ENCODE measurements around the gene MRPL17. TPM values are rescaled to one million over a fixed set of nuclear protein-coding genes. Genes with fewer than 3 reads are reported as not detected.

Gene MRPL17
- total RNA-seq, 2 experiments from 2014 or later, result 50.9 to 51.4 TPM

- Mint-ChIP-seq H3K9me3 (peaks cover 1% of the 10 kb centered on the region), H3K4me3 (peak overlapping the region; percentile 47), H3K27ac (peak overlapping the region; percentile 64), H3K27me3 (no peaks in the 10 kb centered on the region), H3K36me3 (peaks cover 13% of the 10 kb centered on the region), H3K4me1 (peaks cover 44% of the 10 kb centered on the region)
- POLR2A ChIA-PET, result interaction anchor here (1.1 to 2.5 kb wide), 3 partner anchors 9 to 62 kb away, joined by 3 to 17 read pairs (median 4); partner anchors contain the start of genes MRPL17 and TAF10
- DNase-seq (no peak), ATAC-seq (ENCODE audit: low read depth) (peak; percentile 30)
Observed at GRCh38 chr11:6674219-6674597, 8.9 kb downstream of the MRPL17 start.

DNA sequence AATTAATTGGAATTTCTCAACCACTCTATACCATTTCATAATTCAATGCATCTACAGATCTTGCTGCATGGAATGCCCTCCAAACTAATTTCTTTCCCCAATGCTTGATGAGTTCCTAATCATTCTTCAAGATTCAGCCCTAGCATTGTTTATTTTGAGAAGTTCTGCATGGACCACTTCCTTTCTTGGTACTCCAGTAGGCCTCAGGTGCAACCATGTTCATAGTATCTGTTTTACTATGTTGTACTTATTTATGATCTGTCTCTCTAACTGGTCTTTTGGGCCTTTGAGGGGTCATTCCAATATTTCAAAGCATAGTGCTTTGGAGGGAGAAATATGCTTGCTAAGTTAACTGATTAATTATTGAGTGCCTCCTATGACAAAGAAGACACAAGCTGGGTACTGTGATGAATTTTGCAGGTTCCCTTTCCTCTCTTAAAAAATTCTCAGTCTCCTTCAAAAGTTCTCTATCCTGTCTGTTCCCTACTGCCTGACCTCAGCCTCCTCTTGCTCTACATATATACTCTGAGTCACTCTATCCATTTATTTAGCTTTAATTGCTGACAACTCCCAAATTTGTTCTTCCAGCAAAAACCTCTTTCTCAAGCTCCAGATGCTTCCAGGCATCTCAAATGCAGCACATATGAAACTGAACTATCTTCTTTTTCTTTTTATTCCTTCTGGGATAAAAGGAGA, 9.5 kb downstream of the MRPL17 start:
- no peaks in the 10 kb centered on the region for H3K27me3 Mint-ChIP-seq
- POLR2A ChIA-PET, result interaction anchor here (1.4 to 2.5 kb wide), 3 partner anchors 9 to 62 kb away, joined by 3 to 17 read pairs (median 14); partner anchors contain the start of genes MRPL17 and TAF10
- peaks cover 11% of the 10 kb centered on the region for H3K36me3 Mint-ChIP-seq
- H3K4me1 Mint-ChIP-seq, result peaks cover 41% of the 10 kb centered on the region
- ATAC-seq (ENCODE audit: low read depth), result peak; percentile 15
- no peak for DNase-seq
- H3K27ac Mint-ChIP-seq, result peak overlapping the region; percentile 64
- peak overlapping the region; percentile 47 for H3K4me3 Mint-ChIP-seq
- peaks cover 1% of the 10 kb centered on the region for H3K9me3 Mint-ChIP-seq

GRCh38 chr11:6671991-6672390, 11.1 kb downstream of the MRPL17 start:
- DNase-seq (no peak), ATAC-seq (ENCODE audit: low read depth) (no peak)
- H3K27me3 Mint-ChIP-seq, result no peaks in the 10 kb centered on the region
- peaks cover 9% of the 10 kb centered on the region for H3K36me3 Mint-ChIP-seq
- peaks cover 49% of the 10 kb centered on the region for H3K4me1 Mint-ChIP-seq
- no peak overlapping the region for H3K27ac Mint-ChIP-seq
- POLR2A ChIA-PET, result interaction anchor here (0.7 to 2.5 kb wide), 5 partner anchors 9 to 78 kb away, joined by 3 to 17 read pairs (median 7); partner anchors contain the start of genes MRPL17 and TAF10
- peaks cover 1% of the 10 kb centered on the region for H3K9me3 Mint-ChIP-seq
- no peak overlapping the region for H3K4me3 Mint-ChIP-seq

- Mint-ChIP-seq H3K27me3 (no peaks in the 10 kb centered on the region), H3K9me3 (peaks cover 1% of the 10 kb centered on the region), H3K4me3 (peak overlapping the region; percentile 40), H3K4me1 (peaks cover 55% of the 10 kb centered on the region), H3K36me3 (peaks cover 9% of the 10 kb centered on the region), H3K27ac (peak overlapping the region; percentile 31)
- POLR2A ChIA-PET, result interaction anchor here (1.4 kb wide), 1 partner anchor 13 kb away, joined by 4 read pairs; the partner anchor contains the start of gene MRPL17
- ATAC-seq (ENCODE audit: low read depth) (no peak), DNase-seq (no peak)
Observed at GRCh38 chr11:6670202-6670830, 12.8 kb downstream of the MRPL17 start.

GRCh38 chr11:6667733-6668374, 15.3 kb downstream of the MRPL17 start:
- Mint-ChIP-seq H3K27me3 (peaks cover 3% of the 10 kb centered on the region), H3K4me1 (peaks cover 48% of the 10 kb centered on the region), H3K9me3 (no peaks in the 10 kb centered on the region), H3K4me3 (no peak overlapping the region), H3K36me3 (peaks cover 6% of the 10 kb centered on the region), H3K27ac (peak overlapping the region; percentile 60)
- POLR2A ChIA-PET, result interaction anchor here (0.8 to 2.2 kb wide), 7 partner anchors 10 to 65 kb away, joined by 3 to 9 read pairs (median 4); partner anchors contain the start of genes ILK, MRPL17, RRP8 and TPP1
- DNase-seq (peak; percentile 48), ATAC-seq (ENCODE audit: low read depth) (peak; percentile 71)

DNA sequence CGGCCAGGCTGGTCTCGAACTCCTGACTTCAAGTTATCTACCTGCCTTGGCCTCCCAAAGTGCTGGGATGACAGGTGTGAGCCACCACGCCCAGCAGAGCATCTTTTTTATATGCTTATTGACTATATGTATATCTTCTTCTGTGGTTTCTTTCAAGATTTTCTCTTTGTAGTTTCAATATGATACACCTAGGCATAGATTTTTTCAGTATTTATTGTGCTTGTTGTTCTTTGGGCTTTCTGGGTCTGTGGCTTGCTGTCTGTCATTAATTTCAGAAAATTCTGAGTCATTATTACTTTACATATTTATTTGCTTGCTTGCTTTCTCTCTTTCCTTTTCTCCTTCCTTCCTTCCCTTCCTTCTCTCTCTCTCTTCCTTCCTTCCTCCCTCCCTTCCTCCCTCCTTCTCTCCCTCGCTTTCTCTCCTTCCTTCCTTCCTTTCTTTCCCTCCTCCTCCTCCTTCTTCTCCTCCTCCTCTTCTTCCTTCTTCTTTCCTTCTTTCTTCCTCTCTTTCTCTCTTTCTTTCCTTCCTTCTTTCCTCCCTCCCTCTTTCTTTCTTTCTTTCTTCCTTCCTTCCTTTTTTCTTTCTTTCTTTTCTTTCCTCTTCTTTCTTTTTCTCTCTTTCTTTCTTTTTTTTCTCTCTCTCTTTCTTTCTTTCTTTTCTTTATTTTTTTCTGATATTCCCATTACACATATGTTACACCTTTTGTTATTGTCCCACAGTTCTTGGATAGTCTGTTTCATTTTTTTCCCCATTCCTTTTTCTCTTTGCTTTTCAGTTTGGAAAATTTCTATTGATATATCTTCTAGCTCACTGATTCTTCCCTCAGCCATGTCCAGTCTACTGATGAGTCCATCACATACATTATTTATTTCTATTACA, 16.6 kb downstream of the MRPL17 start:
- ATAC-seq (ENCODE audit: low read depth), result no peak
- POLR2A ChIA-PET, result interaction anchor here (0.7 to 1.9 kb wide), 5 partner anchors 8 to 63 kb away, joined by 3 to 9 read pairs (median 4); partner anchors contain the start of genes ILK, MRPL17, RRP8 and TPP1

DNA sequence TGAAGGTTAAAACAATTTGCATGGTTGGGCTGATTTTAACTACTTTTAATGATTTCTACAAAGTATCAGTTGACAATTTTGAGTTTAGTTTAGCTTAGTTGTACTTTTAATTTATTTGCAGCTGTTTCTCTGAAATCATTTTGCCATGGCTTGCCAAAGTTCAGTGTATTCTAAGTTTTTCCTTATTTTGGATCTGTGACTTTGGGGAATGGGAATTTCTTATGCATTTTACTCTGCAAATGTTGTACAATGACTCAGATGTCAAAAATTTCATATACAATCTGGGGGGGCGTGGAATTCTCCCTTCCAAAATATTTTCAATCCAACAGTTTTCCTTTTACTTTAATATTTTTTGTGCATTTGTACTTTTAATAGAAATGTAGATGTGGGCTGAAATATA, 18.6 kb downstream of the MRPL17 start:
- Mint-ChIP-seq H3K4me3 (no peak overlapping the region), H3K36me3 (no peaks in the 10 kb centered on the region), H3K9me3 (no peaks in the 10 kb centered on the region), H3K4me1 (peaks cover 24% of the 10 kb centered on the region), H3K27ac (no peak overlapping the region), H3K27me3 (peaks cover 3% of the 10 kb centered on the region)
- POLR2A ChIA-PET, result interaction anchor here (0.7 kb wide), 1 partner anchor 12 kb away, joined by 3 read pairs; no protein-coding TSS in a partner anchor
- ATAC-seq (ENCODE audit: low read depth) (no peak), DNase-seq (no peak)

More for the DNA sequence above, 16.6 kb downstream of the MRPL17 start:
- DNase-seq, result no peak
- Mint-ChIP-seq H3K27ac (no peak overlapping the region), H3K27me3 (peaks cover 3% of the 10 kb centered on the region), H3K4me3 (no peak overlapping the region), H3K36me3 (peaks cover 3% of the 10 kb centered on the region), H3K9me3 (no peaks in the 10 kb centered on the region), H3K4me1 (peaks cover 38% of the 10 kb centered on the region)

- H3K4me3 Mint-ChIP-seq, result no peak overlapping the region
- POLR2A ChIA-PET, result interaction anchor here (0.7 kb wide), 1 partner anchor 11 kb away, joined by 3 read pairs; no protein-coding TSS in a partner anchor
- no peak for ATAC-seq (ENCODE audit: low read depth)
- no peaks in the 10 kb centered on the region for H3K36me3 Mint-ChIP-seq
- peaks cover 3% of the 10 kb centered on the region for H3K27me3 Mint-ChIP-seq
- H3K4me1 Mint-ChIP-seq, result peaks cover 24% of the 10 kb centered on the region
- no peak for DNase-seq
- H3K27ac Mint-ChIP-seq, result peak overlapping the region; percentile 55
- H3K9me3 Mint-ChIP-seq, result no peaks in the 10 kb centered on the region
Observed at GRCh38 chr11:6663794-6664469, 19.2 kb downstream of the MRPL17 start.

DNA sequence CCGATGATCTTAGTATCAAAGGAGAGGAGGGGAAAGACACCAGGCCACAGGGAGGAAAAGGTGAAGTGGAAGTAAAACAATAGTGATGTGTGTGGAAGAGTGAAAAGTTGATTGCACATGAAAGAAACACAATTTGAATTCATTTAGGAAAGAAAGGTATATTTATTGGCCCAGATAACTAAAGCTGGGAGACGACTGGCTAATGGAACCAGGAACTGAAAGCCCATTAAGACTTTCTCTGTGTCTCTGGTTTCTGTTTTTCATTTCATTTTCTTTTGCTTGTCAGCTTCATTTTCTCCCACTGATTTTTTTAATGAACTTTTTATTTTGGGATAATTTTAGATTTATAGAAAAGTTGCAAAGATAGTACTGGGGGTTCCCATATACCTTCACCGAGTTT, 22.4 kb downstream of the MRPL17 start:
- Mint-ChIP-seq H3K27ac (no peak overlapping the region), H3K4me1 (peaks cover 13% of the 10 kb centered on the region), H3K9me3 (no peaks in the 10 kb centered on the region), H3K27me3 (peaks cover 19% of the 10 kb centered on the region), H3K4me3 (no peak overlapping the region), H3K36me3 (peaks cover 2% of the 10 kb centered on the region)
- no peak for ATAC-seq (ENCODE audit: low read depth)
- POLR2A ChIA-PET, result no interaction called here
- no peak for DNase-seq

- Mint-ChIP-seq H3K9me3 (no peaks in the 10 kb centered on the region), H3K4me1 (peaks cover 10% of the 10 kb centered on the region), H3K4me3 (no peak overlapping the region), H3K27ac (no peak overlapping the region), H3K36me3 (peaks cover 2% of the 10 kb centered on the region), H3K27me3 (peaks cover 19% of the 10 kb centered on the region)
- POLR2A ChIA-PET, result interaction anchor here (1.4 kb wide), 1 partner anchor 9 kb away, joined by 4 read pairs; no protein-coding TSS in a partner anchor
- DNase-seq (no peak), ATAC-seq (ENCODE audit: low read depth) (no peak)
Observed at GRCh38 chr11:6658647-6659046, 24.5 kb downstream of the MRPL17 start.

DNA sequence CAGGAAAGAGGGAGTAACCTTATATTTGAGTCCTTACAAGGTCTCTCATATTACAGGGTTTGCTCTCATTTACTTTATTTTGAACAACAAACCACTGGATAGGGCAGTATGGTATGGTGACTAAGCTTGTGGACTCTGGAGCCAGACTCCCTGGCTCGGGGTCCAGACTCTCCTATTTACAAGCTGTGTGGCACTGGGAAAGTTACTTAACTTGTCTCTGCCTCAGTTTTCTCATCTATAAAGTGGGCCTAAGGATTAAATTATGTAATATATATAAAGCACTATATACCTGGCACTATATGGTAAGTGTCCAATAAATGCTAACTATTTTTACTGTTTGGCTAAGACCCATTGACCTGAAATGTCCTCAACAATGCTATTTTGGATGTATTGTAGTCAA, 25.8 kb downstream of the MRPL17 start:
- Mint-ChIP-seq H3K36me3 (peaks cover 2% of the 10 kb centered on the region), H3K4me3 (no peak overlapping the region), H3K27me3 (peaks cover 16% of the 10 kb centered on the region), H3K27ac (no peak overlapping the region), H3K9me3 (no peaks in the 10 kb centered on the region), H3K4me1 (peaks cover 3% of the 10 kb centered on the region)
- DNase-seq, result no peak
- POLR2A ChIA-PET, result interaction anchor here (1.2 to 1.4 kb wide), 2 partner anchors 10 to 46 kb away, joined by 3 to 4 read pairs; partner anchors contain the start of gene TAF10
- no peak for ATAC-seq (ENCODE audit: low read depth)

DNA sequence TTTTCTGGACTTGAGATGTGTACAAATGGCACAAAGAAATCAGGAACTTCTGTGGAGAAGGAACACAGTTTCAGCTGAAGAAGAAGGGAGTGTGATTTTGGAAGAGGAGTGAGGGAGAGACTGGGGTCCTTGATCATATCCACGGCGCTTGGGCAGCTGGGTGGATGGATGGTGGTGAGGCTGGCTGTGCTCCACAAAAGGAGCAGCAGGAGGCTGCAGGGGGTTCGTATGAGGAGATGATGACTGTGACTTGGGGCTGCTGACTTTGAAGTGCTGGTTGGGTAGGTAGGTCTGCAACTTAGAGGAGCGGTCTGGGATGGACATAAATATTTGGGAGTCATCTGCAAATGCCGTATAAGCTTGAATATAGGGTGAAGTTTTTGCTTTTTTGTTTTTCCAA, 26.2 kb downstream of the MRPL17 start:
- peaks cover 2% of the 10 kb centered on the region for H3K36me3 Mint-ChIP-seq
- POLR2A ChIA-PET, result interaction anchor here (1.2 kb wide), 1 partner anchor 45 kb away, joined by 3 read pairs; the partner anchor contains the start of gene TAF10
- H3K27me3 Mint-ChIP-seq, result peaks cover 16% of the 10 kb centered on the region
- H3K4me1 Mint-ChIP-seq, result peaks cover 3% of the 10 kb centered on the region
- no peak overlapping the region for H3K4me3 Mint-ChIP-seq
- ATAC-seq (ENCODE audit: low read depth) (no peak), DNase-seq (no peak)
- no peak overlapping the region for H3K27ac Mint-ChIP-seq
- H3K9me3 Mint-ChIP-seq, result no peaks in the 10 kb centered on the region
